Glutamatergic neuron (in vitro differentiated cells): ENCODE data around the gene MACROD2. TPM values are rescaled to one million over a fixed set of nuclear protein-coding genes. Genes with fewer than 3 reads are reported as not detected.

Experiments used
- DNase-seq: peaks from one replicate; pipeline ENCODE4 v3.0.0; 2022
- H3K27ac Mint-ChIP-seq: one replicate; pipeline ENCODE4 v1.8.0; 2020; ENCODE audit warnings: mild to moderate bottlenecking, mixed read lengths, inconsistent platforms; ENCODE audit not compliant: unreplicated experiment
- H3K27me3 Mint-ChIP-seq: one replicate; pipeline ENCODE4 v1.8.0; 2020; ENCODE audit warnings: mild to moderate bottlenecking, moderate library complexity, mixed read lengths, inconsistent platforms; ENCODE audit not compliant: unreplicated experiment
- H3K36me3 Mint-ChIP-seq: one replicate; pipeline ENCODE4 v1.8.0; 2020; ENCODE audit warnings: mild to moderate bottlenecking, mixed read lengths, inconsistent platforms; ENCODE audit not compliant: unreplicated experiment
- H3K4me1 Mint-ChIP-seq: one replicate; pipeline ENCODE4 v1.8.0; 2020; ENCODE audit warnings: mild to moderate bottlenecking, low read depth, mixed read lengths, inconsistent platforms; ENCODE audit not compliant: unreplicated experiment
- H3K4me3 Mint-ChIP-seq: one replicate; pipeline ENCODE4 v1.8.0; 2020; ENCODE audit warnings: mild to moderate bottlenecking, mixed read lengths, inconsistent platforms; ENCODE audit not compliant: unreplicated experiment
- H3K9me3 Mint-ChIP-seq: one replicate; pipeline ENCODE4 v1.8.0; 2020; ENCODE audit warnings: mild to moderate bottlenecking, moderate library complexity, mixed read lengths, inconsistent platforms; ENCODE audit not compliant: unreplicated experiment
- total RNA-seq: library from RNA; stranded (reverse); fragmentation: NEBNext Ultra II Directional; extraction: Animal tissue kit (Norgen Biotek cat#: 25700); gene quantifications from one replicate; pipeline ENCODE4 v1.2.1, GENCODE V29; 2021; ENCODE audit not compliant: unreplicated experiment
- TF ChIP-seq, protein P1 (sequence below): fragments of 200-600 bp; sonication (generic); IDR thresholded peaks from one replicate; pipeline ENCODE4 v1.5.0; 2021; ENCODE audit not compliant: partially characterized antibody, unreplicated experiment

MACROD2 gene
- total RNA-seq, 1 donor from 2014 or later, result 8.7 TPM

GRCh38 chr20:14696937-14697336 is 701.6 kb downstream of the MACROD2 start:
- Mint-ChIP-seq H3K36me3 (no peaks in the 10 kb centered on the region), H3K4me1 (peaks cover 9% of the 10 kb centered on the region), H3K9me3 (no peaks in the 10 kb centered on the region), H3K27ac (no peak overlapping the region), H3K27me3 (no peaks in the 10 kb centered on the region), H3K4me3 (no peak overlapping the region)
- DNase-seq, result no peak
- TF ChIP-seq, protein P1, sequence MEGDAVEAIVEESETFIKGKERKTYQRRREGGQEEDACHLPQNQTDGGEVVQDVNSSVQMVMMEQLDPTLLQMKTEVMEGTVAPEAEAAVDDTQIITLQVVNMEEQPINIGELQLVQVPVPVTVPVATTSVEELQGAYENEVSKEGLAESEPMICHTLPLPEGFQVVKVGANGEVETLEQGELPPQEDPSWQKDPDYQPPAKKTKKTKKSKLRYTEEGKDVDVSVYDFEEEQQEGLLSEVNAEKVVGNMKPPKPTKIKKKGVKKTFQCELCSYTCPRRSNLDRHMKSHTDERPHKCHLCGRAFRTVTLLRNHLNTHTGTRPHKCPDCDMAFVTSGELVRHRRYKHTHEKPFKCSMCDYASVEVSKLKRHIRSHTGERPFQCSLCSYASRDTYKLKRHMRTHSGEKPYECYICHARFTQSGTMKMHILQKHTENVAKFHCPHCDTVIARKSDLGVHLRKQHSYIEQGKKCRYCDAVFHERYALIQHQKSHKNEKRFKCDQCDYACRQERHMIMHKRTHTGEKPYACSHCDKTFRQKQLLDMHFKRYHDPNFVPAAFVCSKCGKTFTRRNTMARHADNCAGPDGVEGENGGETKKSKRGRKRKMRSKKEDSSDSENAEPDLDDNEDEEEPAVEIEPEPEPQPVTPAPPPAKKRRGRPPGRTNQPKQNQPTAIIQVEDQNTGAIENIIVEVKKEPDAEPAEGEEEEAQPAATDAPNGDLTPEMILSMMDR, result no peak

DNA sequence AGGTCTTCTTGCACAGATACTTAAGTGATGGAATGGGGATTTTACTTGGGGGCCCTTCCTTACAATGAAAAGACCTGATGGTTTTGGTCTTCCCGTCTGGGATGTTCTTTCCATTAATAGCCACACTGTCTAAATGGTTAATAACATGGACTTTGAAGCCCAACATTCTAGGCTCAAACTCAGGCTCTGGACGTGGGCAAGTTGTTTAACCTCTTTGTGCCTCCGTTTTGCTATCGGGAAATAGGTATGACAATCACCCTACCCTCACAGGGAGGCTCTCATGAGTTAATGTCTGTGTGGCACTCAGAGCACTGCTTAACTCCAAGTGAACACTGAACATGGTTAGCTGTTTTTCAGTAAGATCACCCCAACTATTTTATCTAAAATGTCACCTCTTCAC is 702.8 kb downstream of the MACROD2 start:
- Mint-ChIP-seq H3K9me3 (no peaks in the 10 kb centered on the region), H3K4me1 (peaks cover 9% of the 10 kb centered on the region), H3K27ac (no peak overlapping the region), H3K27me3 (peaks cover 2% of the 10 kb centered on the region), H3K36me3 (no peaks in the 10 kb centered on the region), H3K4me3 (no peak overlapping the region)
- no peak for DNase-seq
- TF ChIP-seq, protein P1, result no peak

DNA sequence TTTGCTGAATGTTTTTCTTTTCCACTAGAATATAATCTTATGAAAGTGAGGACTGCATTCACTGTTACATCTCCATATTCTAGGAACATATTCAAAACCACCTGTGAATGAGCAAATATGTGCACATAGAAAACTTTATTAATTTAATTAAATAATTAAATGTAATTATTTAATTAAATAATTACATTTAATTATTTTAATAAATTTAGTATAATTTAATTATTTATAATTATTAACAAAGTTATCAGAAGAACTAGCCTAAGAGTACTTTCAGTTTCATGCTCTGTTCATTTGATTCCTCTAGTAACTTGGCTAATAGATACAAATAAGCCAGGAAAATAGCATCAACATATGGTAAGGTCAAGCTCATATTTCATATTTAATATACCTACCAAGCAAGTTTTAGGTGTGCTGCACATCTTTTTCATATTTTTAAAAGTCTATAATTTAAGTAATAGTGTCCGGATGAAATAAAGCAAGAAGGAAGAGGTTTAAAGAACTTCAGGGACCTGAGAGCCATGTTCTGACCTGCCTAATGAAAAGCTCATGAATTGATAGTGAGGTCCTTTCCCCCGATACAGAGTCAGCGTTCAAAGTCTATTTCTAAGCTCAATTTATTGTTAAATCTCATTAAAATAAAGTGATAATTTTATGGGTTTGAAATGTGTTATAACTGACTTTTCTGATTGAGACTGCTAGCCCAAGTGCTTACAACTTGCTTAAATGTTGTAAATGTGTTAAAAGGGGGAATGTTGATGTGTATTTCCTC is 703.5 kb downstream of the MACROD2 start:
- Mint-ChIP-seq H3K4me1 (peaks cover 9% of the 10 kb centered on the region), H3K9me3 (no peaks in the 10 kb centered on the region), H3K27me3 (peaks cover 2% of the 10 kb centered on the region), H3K4me3 (no peak overlapping the region), H3K27ac (no peak overlapping the region), H3K36me3 (no peaks in the 10 kb centered on the region)
- TF ChIP-seq, protein P1, result no peak
- DNase-seq, result no peak

- Mint-ChIP-seq H3K27me3 (peaks cover 2% of the 10 kb centered on the region), H3K27ac (no peak overlapping the region), H3K4me1 (peaks cover 9% of the 10 kb centered on the region), H3K4me3 (no peak overlapping the region), H3K9me3 (peaks cover 2% of the 10 kb centered on the region), H3K36me3 (no peaks in the 10 kb centered on the region)
- no peak for DNase-seq
- TF ChIP-seq, protein P1, result no peak
Observed at GRCh38 chr20:14700639-14700960, 705.3 kb downstream of the MACROD2 start.

DNA sequence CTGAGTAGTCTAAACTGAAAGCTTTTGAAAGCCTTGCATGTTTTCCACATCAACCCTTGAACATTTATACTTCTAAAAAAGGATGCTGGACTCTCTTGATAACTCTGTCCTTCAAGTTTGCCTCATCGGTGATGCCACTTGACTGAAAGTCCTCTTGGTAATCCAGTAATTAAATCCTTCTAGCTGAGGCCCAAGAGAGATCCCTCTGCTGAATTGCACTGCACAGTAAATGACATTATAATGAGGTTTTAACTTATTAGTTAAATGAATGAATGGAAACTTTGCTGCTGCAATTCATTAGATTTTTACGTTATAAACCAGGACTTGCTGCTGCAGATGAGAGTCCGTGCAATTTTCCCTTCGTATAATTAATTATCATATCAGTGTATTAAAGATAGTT is 706.0 kb downstream of the MACROD2 start:
- Mint-ChIP-seq H3K27me3 (peaks cover 2% of the 10 kb centered on the region), H3K9me3 (peaks cover 2% of the 10 kb centered on the region), H3K4me1 (peaks cover 9% of the 10 kb centered on the region), H3K27ac (no peak overlapping the region), H3K4me3 (no peak overlapping the region), H3K36me3 (no peaks in the 10 kb centered on the region)
- TF ChIP-seq, protein P1, result no peak
- no peak for DNase-seq
